ENCODE data around the gene NPLOC4. TPM values are rescaled to one million over a fixed set of nuclear protein-coding genes. Genes with fewer than 3 reads are reported as not detected.

The NPLOC4 gene
- total and polyA plus RNA-seq, 12 donors, result 41.7 to 140 (median 80.3) TPM

- peak in 6 of 7 donors; percentile 69 to 84 (median 74) for DNase-seq
- no peak for TF ChIP-seq CTCF (IDR thresholded peaks at IDR 0.05)
- TF ChIP-seq POLR2A (IDR thresholded peaks at IDR 0.05), result no peak
- H3K27ac ChIP-seq, result peak overlapping the region in 4 of 5 donors; percentile 64 to 94 (median 76)
- H3K36me3 ChIP-seq (replicated peaks in 1 of 2), result peaks cover 0 to 21% of the 10 kb centered on the region in 2 donors
- peaks cover 29 to 39% of the 10 kb centered on the region in 2 donors for H3K4me1 ChIP-seq (replicated peaks in 1 of 2)
- peak overlapping the region in 1 of 4 donors; percentile 97 for H3K4me3 ChIP-seq
- H3K9me3 ChIP-seq (replicated peaks in 1 of 3), result no peaks in the 10 kb centered on the region
- H3K27me3 ChIP-seq, result no peaks in the 10 kb centered on the region
- WGBS, 4 donors, result 15 to 24% (median 16%) methylated on average over 15 to 24 of the region's 24 CpGs
- intact Hi-C loops (cut with DNase I), result no loop called here
Observed at GRCh38 chr17:81553616-81554181, 83.2 kb downstream of the NPLOC4 start.

GRCh38 chr17:81553018-81553615 is 83.8 kb downstream of the NPLOC4 start:
- peak in 6 of 7 donors; percentile 79 to 90 (median 84) for DNase-seq
- peak overlapping the region; percentile 12 to 97 (median 76) for H3K4me3 ChIP-seq
- H3K36me3 ChIP-seq (replicated peaks in 1 of 2), result peaks cover 0 to 17% of the 10 kb centered on the region in 2 donors
- intact Hi-C loops (cut with DNase I), result no loop called here
- TF ChIP-seq CTCF (IDR thresholded peaks at IDR 0.05) (no peak), POLR2A (IDR thresholded peaks at IDR 0.05) (peak in 1 of 2 donors; percentile 43)
- WGBS, 4 donors, result 1 to 2% (median 1%) methylated on average over 12 to 19 of the region's 19 CpGs
- H3K4me1 ChIP-seq (replicated peaks in 1 of 2), result peaks cover 29 to 39% of the 10 kb centered on the region in 2 donors
- H3K27ac ChIP-seq, result peak overlapping the region; percentile 64 to 94 (median 71)
- no peaks in the 10 kb centered on the region for H3K9me3 ChIP-seq (replicated peaks in 1 of 3)
- no peaks in the 10 kb centered on the region for H3K27me3 ChIP-seq

GRCh38 chr17:81552244-81553017 is 84.5 kb downstream of the NPLOC4 start, which contains the start of gene FAAP100:
Gene FAAP100 (minus strand): TSS chr17:81552353. CDS start chr17:81552330, 23 bp downstream.
- H3K27me3 ChIP-seq, result no peaks in the 10 kb centered on the region
- peak within 1 kb of the TSS; percentile 64 to 94 (median 71) for H3K27ac ChIP-seq
- TF ChIP-seq POLR2A (IDR thresholded peaks at IDR 0.05) (peak in 1 of 2 donors; percentile 60), CTCF (IDR thresholded peaks at IDR 0.05) (no peak)
- H3K4me3 ChIP-seq, result peak within 1 kb of the TSS; percentile 12 to 97 (median 76)
- H3K9me3 ChIP-seq (replicated peaks in 1 of 3), result no peaks in the 10 kb centered on the region
- intact Hi-C loops (cut with DNase I), result no loop called here
- H3K4me1 ChIP-seq (replicated peaks in 1 of 2), result peaks cover 29 to 39% of the 10 kb centered on the region in 2 donors
- H3K36me3 ChIP-seq (replicated peaks in 1 of 2), result peaks cover 0 to 17% of the 10 kb centered on the region in 2 donors
- 0 to 1% (median 0%) methylated on average over 4 to 85 of the region's 85 CpGs for WGBS, 4 donors
- peak; percentile 70 to 81 (median 75) for DNase-seq
